SU-DHL-6 (cell line): Measurements from ENCODE around the gene TMEM229B.

ENCODE experiments used
- CTCF ChIP-seq: fragments of 200-600 bp; sonication (generic); IDR thresholded peaks from one replicate; pipeline ENCODE4 v1.5.1; 2017; ENCODE audit warnings: antibody characterized with exemption, mild to moderate bottlenecking, low read length, moderate library complexity; ENCODE audit not compliant: insufficient read depth, poor library complexity, severe bottlenecking
- EZH2phosphoT487 ChIP-seq: fragments of 200-600 bp; sonication (generic), shearing (Covaris generic); conservative IDR thresholded peaks from 2 replicates; pipeline ENCODE4 v1.6.1; 2018; ENCODE audit warnings: mild to moderate bottlenecking, antibody characterized with exemption, low read length, moderate library complexity, mixed read lengths

- no peak for TF ChIP-seq CTCF
- TF ChIP-seq EZH2phosphoT487 = no peak
Observed at GRCh38 chr14:67473290-67474082, 15.0 kb downstream of the TMEM229B start.
